Lower lobe of right lung (tissue), 2 donors: Measurements from ENCODE around the gene TTC23L. TPM values are rescaled to one million over a fixed set of nuclear protein-coding genes. Genes with fewer than 3 reads are reported as not detected.

Source experiments
- ATAC-seq, 2 donors: fragments of 200-7000 bp; cut with Tn5 transposase; one replicate each; pipeline ENCODE4 v1.9.1; 2020 to 2022; ENCODE audit warnings: mild to moderate bottlenecking in 2 of 2, moderate library complexity in 2 of 2
- DNase-seq: peaks from one replicate; pipeline ENCODE4 v3.0.0-alpha.2; 2020
- H3K27ac ChIP-seq: fragments of 200-600 bp; one replicate; pipeline ENCODE4 v1.8.0; 2022
- H3K27me3 ChIP-seq: fragments of 200-600 bp; one replicate; pipeline ENCODE4 v1.8.0; 2022; ENCODE audit warnings: low read depth
- H3K36me3 ChIP-seq: fragments of 200-600 bp; one replicate; pipeline ENCODE4 v1.8.0; 2022; ENCODE audit warnings: mild to moderate bottlenecking
- H3K4me1 ChIP-seq: fragments of 200-600 bp; one replicate; pipeline ENCODE4 v1.8.0; 2022
- H3K4me3 ChIP-seq: fragments of 200-600 bp; one replicate; pipeline ENCODE4 v1.8.0; 2022; ENCODE audit warnings: mild to moderate bottlenecking
- H3K9me3 ChIP-seq: fragments of 200-600 bp; one replicate; pipeline ENCODE4 v1.8.0; 2022
- intact Hi-C: fragments of 100-400 bp; cut with DNase I; formaldehyde crosslinking; loops from one replicate; pipeline ENCODE4 v1.11.0; 2022
- total RNA-seq: library from RNA; stranded (reverse); fragmentation: NEBNext Ultra II Directional; extraction: Animal tissue kit (Norgen Biotek cat#: 25700); gene quantifications from one replicate; pipeline ENCODE4 v1.2.1, GENCODE V29; 2021
- TF ChIP-seq, protein P1 (sequence below): fragments of 200-600 bp; IDR thresholded peaks from one replicate; pipeline ENCODE4 v1.8.0; 2022; ENCODE audit warnings: antibody characterized with exemption, mild to moderate bottlenecking
- donor health status: DM: no; HTN: yes; CAD: no; lungs with severe emphysema.

The TTC23L gene
- total RNA-seq, 1 donor from 2014 or later: 1.3 TPM

DNA sequence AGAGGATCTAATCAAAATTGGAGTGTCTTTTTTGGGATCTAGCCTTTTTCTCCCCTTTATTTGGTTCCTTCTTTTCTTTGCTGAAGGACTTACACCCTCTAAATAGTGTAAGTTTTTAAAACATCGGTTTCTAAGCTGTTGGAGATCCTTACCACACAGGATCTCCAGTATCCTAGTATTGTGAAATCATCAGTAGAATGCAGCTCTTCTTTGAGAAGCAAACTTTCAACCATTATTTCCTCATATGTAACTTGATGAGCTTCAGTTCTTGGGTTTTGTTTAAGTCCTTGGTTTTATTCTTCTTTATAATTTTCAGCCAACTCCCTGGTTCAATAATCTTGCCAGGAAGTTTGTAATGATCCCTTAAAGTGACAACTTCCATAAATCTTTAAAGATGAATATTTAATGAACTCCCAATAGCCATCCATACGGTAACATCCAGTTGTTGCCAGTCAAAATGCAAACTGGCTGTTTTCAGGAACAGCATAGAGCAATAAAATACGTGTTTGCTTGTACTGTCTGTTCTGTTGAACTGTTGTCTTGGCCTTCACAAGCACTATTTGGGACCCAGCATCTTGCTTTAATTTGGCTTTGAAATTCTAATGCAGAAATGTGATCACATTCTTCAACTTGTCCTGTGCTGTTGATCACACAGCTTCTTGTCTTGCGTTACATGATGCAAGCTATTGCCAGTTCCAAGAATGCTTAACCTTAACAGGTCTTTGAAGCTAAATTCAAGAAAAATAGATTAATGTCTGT is 34.8 kb upstream of the TTC23L start:
- no peaks in the 10 kb centered on the region for H3K9me3 ChIP-seq
- peaks cover 29% of the 10 kb centered on the region for H3K36me3 ChIP-seq
- H3K4me3 ChIP-seq: no peak overlapping the region
- TF ChIP-seq, protein P1, sequence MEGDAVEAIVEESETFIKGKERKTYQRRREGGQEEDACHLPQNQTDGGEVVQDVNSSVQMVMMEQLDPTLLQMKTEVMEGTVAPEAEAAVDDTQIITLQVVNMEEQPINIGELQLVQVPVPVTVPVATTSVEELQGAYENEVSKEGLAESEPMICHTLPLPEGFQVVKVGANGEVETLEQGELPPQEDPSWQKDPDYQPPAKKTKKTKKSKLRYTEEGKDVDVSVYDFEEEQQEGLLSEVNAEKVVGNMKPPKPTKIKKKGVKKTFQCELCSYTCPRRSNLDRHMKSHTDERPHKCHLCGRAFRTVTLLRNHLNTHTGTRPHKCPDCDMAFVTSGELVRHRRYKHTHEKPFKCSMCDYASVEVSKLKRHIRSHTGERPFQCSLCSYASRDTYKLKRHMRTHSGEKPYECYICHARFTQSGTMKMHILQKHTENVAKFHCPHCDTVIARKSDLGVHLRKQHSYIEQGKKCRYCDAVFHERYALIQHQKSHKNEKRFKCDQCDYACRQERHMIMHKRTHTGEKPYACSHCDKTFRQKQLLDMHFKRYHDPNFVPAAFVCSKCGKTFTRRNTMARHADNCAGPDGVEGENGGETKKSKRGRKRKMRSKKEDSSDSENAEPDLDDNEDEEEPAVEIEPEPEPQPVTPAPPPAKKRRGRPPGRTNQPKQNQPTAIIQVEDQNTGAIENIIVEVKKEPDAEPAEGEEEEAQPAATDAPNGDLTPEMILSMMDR: no peak
- H3K27me3 ChIP-seq: no peaks in the 10 kb centered on the region
- H3K27ac ChIP-seq: no peak overlapping the region
- ATAC-seq (no peak), DNase-seq (no peak)
- intact Hi-C loops: no loop called here
- no peaks in the 10 kb centered on the region for H3K4me1 ChIP-seq

DNA sequence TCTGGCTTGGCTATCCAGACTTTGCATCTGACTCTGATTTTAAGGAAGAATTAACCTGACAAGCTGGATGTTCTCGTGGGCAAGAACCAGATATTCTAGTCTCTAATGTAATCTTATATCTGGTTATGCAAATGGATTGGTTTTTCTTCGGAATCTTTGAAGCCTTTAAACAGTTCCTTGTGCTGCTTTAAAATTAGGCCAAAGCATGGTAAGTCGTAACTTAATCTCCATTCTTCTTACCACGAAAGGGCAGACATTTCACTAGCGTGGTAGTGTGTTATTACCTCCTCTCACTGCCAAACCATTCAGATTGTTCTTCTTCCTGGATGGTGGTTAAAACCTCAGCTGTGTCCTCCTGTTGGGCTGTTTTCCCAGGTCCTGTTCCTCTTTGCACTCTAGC is 34.1 kb upstream of the TTC23L start:
- ATAC-seq (no peak), DNase-seq (no peak)
- Histone ChIP-seq H3K4me3 (no peak overlapping the region), H3K4me1 (no peaks in the 10 kb centered on the region), H3K9me3 (no peaks in the 10 kb centered on the region), H3K27ac (no peak overlapping the region), H3K27me3 (no peaks in the 10 kb centered on the region), H3K36me3 (peaks cover 29% of the 10 kb centered on the region)
- intact Hi-C loops: no loop called here
- TF ChIP-seq, protein P1: no peak

DNA sequence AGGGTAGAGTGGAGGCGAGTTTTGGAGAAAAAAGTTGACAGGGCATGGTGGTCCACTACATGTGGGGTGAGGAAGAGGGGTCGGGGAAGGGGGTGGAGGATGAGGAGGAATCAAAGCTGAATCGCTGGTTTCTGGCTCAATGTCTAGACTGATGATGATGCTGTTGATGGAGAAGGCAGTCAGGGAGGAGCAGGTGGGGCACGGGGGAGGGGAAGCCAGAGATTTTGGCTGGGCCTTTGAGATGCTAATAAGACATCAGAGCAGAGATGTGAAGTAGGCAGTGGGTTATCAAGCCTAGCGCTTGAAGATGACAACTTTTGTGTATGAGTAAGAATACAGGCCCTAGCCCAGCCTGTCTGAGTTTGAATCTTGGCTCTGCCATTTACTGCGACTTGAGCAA is 32.4 kb upstream of the TTC23L start:
- no peak for ATAC-seq
- intact Hi-C loops: no loop called here
- peaks cover 32% of the 10 kb centered on the region for H3K36me3 ChIP-seq
- no peak overlapping the region for H3K27ac ChIP-seq
- no peaks in the 10 kb centered on the region for H3K9me3 ChIP-seq
- TF ChIP-seq, protein P1: no peak
- DNase-seq: no peak
- no peaks in the 10 kb centered on the region for H3K27me3 ChIP-seq
- no peaks in the 10 kb centered on the region for H3K4me1 ChIP-seq
- H3K4me3 ChIP-seq: no peak overlapping the region

GRCh38 chr5:34811706-34812105 is 27.3 kb upstream of the TTC23L start:
- H3K36me3 ChIP-seq: peaks cover 50% of the 10 kb centered on the region
- DNase-seq (no peak), ATAC-seq (no peak)
- no peaks in the 10 kb centered on the region for H3K9me3 ChIP-seq
- H3K4me3 ChIP-seq: no peak overlapping the region
- H3K27ac ChIP-seq: no peak overlapping the region
- intact Hi-C loops: no loop called here
- TF ChIP-seq, protein P1: no peak
- no peaks in the 10 kb centered on the region for H3K4me1 ChIP-seq
- H3K27me3 ChIP-seq: no peaks in the 10 kb centered on the region

- H3K4me3 ChIP-seq: no peak overlapping the region
- H3K36me3 ChIP-seq: peaks cover 47% of the 10 kb centered on the region
- H3K4me1 ChIP-seq: no peaks in the 10 kb centered on the region
- ATAC-seq (no peak), DNase-seq (no peak)
- no peak overlapping the region for H3K27ac ChIP-seq
- intact Hi-C loops: no loop called here
- no peaks in the 10 kb centered on the region for H3K27me3 ChIP-seq
- TF ChIP-seq, protein P1: no peak
- H3K9me3 ChIP-seq: no peaks in the 10 kb centered on the region
Measured at GRCh38 chr5:34813509-34813908, 25.5 kb upstream of the TTC23L start.
